Hematopoietic multipotent progenitor cell treated with erythropoietin and hydrocortisone succinate and interleukin-3 and kit ligand, for 17 days (in vitro differentiated cells): ENCODE measurements around the gene SEC14L2.

Experiments used
- DNase-seq: peaks from one replicate; pipeline ENCODE4 v3.0.0-alpha.2; 2015; ENCODE audit warnings: low spot score

Gene SEC14L2

DNA sequence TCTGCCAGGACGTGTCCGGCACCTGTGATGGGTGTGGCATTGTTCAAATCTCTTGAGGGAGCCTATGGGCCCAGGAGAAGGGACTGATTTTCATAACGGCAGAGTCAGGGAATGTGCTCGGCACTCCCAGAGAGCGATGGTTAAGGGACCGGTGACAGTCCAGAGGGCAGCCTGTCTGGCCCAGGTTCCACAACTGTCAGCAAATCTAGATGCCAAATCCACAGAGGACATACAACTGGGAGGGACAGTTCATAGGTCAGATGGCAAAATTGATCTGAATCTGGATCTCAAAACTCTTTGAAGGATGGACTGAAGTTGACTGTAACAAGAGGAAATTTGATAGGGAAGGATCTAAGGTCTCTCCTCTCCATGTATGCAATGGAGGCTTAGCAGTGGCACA, 7.5 kb downstream of the SEC14L2 start:
- no peak for DNase-seq

- no peak for DNase-seq
These were observed 8.9 kb downstream of the SEC14L2 start for GRCh38 chr22:30405731-30406130.

DNA sequence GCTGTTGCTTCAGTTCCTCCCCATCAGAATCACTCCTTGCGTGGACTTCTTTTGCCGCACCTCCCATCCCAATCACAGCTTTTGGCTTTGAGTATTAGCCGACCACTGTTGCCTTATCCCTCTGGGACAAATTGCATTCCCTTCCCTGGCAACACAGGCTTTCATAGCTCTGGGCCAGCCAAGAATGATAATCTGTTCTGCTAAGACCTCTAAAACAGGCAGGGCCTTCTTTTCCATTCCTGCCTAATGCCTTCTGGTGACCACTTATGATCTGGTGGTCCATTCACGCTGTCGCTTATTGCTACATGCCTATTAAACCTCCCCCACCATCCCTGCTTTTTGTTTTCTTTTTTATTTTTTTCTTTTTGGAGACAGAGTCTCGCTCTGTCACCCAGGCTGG, 9.6 kb downstream of the SEC14L2 start:
- no peak for DNase-seq

DNA sequence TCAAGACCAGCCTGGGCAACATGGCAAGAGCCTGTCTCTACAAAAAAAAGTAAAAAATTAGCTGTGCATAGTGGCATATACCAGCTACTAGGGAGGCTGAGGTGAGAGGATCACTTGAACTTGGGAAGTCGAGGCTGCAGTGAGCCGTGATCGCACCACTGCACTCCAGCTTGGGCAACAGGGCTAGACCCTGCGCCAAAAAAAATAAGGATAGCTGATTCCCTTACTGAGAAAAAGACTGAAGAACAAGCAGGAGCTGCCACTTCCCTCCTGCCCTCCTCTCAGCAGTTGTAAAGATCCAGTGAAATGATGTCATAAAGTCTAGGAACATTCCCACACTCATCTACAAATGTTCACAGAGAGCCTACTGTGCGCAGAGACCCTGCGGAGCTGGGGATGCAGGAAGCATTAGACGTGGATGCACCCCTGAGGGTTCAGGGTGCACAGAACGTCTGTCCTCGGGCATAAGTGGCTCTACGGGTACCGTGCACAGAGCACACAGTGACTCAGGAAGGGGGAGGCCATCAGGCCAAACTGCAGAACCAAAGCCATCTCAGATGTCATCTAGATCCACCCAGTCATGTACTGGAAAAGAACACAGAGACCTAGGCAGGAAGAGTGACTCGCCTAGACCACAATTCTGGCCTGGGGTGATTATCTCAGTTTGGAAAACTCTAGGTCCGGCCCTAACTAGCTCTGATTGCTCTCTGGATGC, 11.7 kb downstream of the SEC14L2 start:
- no peak for DNase-seq

DNA sequence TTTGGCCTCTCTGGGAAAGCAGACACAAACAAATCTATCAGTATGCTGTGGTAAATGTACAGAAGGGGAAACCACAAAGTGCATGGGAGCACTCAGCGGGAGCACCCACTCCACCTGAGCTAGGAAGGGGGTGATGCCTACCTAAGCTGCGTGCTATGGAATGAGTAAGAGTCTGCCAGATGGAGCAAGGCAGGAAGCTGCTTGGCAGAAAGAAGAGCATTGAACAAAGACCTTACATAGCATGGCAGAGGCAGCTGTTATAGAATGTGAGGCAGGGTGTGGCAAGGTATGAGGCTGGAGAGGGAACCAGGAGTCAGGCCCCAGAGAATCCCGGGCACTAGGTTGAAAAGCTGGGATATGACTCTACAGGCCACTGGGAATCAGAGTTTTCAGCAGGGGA, 15.0 kb downstream of the SEC14L2 start:
- no peak for DNase-seq

DNA sequence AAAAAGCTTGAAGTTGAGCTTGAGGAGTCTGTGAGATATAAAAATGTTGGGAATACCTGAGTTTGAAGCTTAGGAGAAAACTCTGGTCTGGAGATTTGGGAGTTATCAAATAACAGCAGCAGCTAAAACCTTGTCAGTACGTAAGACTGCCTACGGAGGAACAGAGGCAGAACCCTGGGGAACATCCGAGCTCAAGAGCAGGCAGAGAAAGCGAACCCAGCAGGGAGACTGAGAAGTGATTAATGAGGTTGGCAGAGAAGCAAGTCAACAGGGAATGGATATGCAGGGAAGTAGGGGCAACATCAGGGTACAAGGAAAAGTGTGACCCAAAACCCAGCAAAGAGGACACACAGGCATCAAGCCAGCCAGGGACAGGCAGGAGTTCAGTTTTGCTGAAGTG, 16.2 kb downstream of the SEC14L2 start:
- no peak for DNase-seq

DNA sequence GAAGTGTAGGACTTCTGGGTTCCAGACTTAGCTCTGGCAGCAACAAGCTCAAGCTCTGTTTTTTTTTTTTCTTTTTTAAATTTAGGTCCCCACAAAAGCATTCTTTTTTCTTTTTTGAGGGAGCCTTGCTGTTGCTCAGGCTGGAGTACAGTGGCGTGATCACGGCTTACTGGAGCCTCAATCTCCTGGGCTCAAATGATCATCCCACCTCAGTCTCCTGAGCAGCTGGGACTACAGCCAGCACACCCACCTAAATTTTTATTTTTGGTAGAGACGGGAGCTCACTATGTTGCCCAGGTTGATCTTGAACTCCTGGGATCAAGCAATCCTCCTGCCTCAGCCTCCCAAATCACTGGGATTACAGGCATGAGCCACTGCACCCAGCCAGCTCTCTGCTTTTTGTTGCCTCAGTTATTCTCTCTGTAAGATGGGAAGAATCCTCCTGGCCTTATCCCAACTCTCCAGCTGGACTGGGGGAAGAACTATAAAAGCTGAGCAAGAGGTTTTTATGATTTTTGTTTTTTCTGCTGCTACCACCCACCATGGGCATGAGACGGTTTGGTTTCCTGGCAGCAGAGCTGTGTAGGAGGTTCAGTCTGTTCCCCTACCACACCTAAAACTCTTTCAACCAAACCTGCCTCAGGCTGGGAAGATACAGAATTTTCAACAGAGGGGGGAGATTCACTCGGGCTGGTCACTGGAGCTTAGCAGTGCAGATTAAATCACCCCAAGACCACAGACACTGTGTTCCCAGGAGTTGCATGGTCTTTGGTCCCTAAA, 17.1 kb downstream of the SEC14L2 start:
- no peak for DNase-seq

GRCh38 chr22:30414525-30415047, 17.8 kb downstream of the SEC14L2 start:
- DNase-seq = no peak

- DNase-seq = no peak
These were observed 19.6 kb downstream of the SEC14L2 start for GRCh38 chr22:30416403-30416802.

DNA sequence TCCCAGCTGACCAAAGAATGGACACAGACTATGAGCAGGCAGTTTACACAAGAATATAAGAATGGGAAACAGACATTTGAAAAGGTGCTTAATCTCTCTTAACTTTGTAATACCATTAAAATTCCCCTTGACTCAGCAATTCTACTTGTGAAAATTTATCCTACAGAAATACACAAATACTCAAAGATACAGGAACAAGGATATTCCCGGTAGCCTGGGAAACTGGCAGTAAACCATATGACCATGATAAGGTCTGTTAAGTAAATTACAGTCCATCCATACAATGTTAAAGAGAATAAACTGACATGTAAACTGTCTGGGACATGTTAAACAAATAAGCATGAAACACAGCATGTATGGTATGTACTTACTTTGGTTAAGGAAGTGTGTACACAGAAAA, 20.0 kb downstream of the SEC14L2 start:
- DNase-seq = no peak

GRCh38 chr22:30420347-30421125, 23.7 kb downstream of the SEC14L2 start:
- DNase-seq = peak; percentile 44

- peak; percentile 73 for DNase-seq
These were observed 25.1 kb downstream of the SEC14L2 start for GRCh38 chr22:30421695-30422480.

DNA sequence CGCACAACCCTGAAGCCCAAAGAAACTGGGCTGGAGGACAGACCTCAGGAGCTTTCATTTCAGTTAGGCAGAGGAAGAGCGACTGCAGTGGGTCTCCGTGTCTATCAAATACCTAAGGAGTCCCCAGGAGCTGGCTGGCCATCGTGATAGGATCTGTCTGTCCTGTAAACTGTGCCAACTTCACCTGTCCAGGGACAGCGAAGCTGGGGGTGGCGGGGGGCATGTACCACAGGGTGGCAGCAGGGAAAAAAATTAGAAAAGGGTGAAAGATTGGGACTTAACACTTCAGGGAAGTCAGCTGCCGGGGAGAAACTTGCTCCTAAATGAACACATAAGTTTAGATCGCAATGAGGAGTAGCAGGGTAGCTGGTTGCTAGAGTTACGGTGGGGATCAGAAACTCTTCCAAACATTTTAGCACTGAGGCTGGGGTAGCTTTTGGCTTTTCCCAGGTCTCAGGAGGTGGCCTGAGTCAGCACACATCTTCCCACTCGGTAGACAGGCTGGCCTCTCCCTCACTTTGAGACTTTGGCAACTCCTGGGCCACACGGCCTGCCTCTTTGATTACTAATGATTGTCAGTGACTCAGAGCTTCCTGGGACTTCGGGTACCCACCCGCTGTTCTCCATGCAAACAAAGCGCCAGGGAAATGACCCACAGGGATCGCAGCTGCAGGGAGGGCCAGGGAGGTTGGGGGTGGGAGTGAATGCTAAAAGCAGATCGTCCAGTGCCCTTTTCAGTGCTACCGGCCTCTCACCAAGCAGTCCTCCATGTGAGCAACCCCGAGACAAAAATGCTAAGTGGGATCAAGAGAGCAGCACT, 25.9 kb downstream of the SEC14L2 start:
- peak; percentile 78 for DNase-seq

DNA sequence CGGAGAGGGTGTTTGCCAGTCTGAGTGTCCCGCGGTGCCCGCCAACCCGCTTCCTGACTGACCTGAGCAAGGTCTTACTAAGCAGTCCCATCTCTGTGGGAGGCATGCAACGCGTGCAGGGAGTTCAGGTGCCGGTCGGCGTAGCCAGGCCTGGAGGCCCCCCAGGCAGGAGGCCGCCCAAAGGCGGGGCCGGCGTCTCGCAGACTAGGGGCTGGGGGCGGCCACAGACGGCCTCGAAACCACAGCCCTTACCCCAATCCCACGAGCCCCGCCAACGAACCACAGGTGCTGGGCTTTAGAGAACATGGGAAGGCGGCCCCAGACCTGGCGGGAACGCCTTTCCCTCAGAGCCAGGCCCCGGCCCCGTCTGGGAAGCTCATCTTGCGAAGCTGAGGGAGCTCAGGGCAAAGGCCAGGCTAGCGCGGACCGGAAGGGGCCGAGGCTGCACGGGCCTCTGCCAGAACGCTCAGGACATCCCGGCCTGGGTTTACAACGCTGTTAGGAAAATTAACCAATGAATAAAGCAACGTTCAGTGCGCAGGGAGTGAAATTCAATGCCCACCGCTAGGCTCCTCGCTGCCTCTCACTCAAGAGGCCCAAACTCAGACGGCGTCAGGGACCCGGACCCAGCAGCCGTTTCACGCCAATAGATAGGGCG, 26.6 kb downstream of the SEC14L2 start:
- peak; percentile 54 for DNase-seq

DNA sequence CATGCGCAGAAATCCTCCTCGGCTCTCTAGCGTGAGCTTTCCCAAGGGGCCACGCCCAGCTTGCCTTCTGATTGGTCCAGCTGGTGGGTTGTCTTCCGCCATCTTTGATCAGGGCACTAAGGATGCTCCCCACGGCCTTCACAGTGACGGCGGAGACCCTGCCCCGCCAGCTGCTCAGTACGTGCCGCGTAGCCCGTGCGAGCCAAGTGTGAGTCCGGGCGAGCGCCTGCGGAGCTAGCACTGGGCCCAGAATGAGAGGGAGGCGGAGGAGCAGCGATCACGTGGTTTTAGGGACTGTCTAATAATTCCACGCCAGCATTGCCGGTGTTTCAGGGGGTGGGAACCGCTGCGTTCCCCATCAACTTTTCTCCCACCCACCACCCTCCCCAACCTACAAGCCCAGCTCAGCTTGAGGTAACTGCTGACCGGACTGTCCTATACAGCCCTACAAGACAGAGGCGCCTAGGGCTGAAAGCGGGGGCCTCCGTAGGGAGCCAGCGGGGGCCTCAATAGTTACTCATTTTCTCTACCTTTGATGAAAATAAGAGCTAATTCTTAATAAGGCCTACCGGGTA, 27.2 kb downstream of the SEC14L2 start:
- peak; percentile 99 for DNase-seq

DNA sequence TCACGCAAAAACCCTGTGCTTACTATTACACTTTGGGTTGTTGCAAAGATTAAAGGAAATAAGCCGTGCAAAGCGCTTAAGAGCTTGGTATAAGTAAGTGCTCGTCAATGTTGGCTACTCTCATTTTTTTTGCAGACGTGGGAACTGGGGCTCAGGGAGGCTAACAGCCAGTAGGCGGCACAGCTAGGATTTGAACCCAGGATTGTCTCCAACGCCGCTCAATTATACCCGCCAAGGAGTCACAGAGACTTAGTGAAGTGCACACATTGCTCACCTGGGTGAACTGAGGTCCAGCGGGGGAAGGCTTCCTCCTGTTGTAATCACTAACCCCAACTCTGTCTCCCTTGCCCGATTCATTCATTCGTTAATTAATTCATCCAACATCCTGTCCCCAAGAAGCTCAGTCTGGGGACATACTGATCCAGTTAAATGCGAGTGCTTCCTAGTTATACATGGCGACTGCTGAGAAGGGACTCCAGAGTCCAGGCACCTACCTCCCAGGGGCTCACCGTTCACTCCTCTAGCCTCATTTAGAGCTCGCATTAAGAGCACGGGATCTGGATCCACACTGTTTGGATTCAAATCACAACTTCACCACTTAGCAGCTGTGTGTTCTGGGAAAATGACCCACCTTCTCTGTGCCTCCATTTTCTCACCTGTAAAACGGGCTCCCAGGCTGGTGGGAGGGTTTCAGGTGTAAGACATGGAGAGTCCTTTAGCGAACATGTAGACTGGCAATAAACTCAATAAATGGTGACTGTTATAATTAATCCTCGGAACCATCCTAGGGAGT, 27.9 kb downstream of the SEC14L2 start:
- DNase-seq = no peak

GRCh38 chr22:30425327-30425615, 28.5 kb downstream of the SEC14L2 start:
- DNase-seq = no peak

GRCh38 chr22:30425616-30426387, 29.0 kb downstream of the SEC14L2 start, which contains the start of gene MTFP1:
Gene MTFP1, plus strand, starts transcription at chr22:30425768. Its CDS starts 112 bp downstream, at chr22:30425880.
- DNase-seq = peak; percentile 19
